Stomach (tissue), 19 donors: Measurements from ENCODE around the gene SAAL1. TPM values are rescaled to one million over a fixed set of nuclear protein-coding genes. Genes with fewer than 3 reads are reported as not detected.

Experiments used
- DNase-seq, 2 donors: peaks; one replicate each; pipeline versions ENCODE4 v3.0.0 to v3.0.0-alpha.2; 2013 to 2019
- H3K27ac ChIP-seq, 5 donors: fragments of 200-600 bp in 4 of 5; sonication (generic) in 4 of 5; one replicate each; pipeline ENCODE4 v1.5.1; 2013 to 2019; ENCODE audit warnings: mild to moderate bottlenecking in 1 of 5, moderate library complexity in 1 of 5
- H3K27me3 ChIP-seq, 3 donors: fragments of 200-600 bp; sonication (generic); one replicate each; pipeline ENCODE4 v1.5.1; 2017 to 2019; ENCODE audit warnings: mixed run types in 1 of 3
- H3K36me3 ChIP-seq, 4 donors: fragments of 200-600 bp; sonication (generic); 1 replicate in 3 of 4; 2 replicates in 1 of 4; pipeline ENCODE4 v1.5.1; 2016 to 2019
- H3K4me1 ChIP-seq, 4 donors: fragments of 200-600 bp; sonication (generic); one replicate each; pipeline ENCODE4 v1.5.1; 2016 to 2019
- H3K4me3 ChIP-seq, 4 donors: fragments of 200-600 bp; sonication (generic) in 3 of 4; one replicate each; pipeline ENCODE4 v1.5.1; 2016 to 2019; ENCODE audit warnings: mild to moderate bottlenecking in 1 of 4
- H3K9me3 ChIP-seq, 4 donors: fragments of 200-600 bp; sonication (generic); one replicate each; pipeline ENCODE4 v1.5.1; 2016 to 2019
- EP300 ChIP-seq: sonication (generic); formaldehyde crosslinking; IDR thresholded peaks from one replicate; pipeline ENCODE4 v1.6.1; 2017; ENCODE audit warnings: antibody characterized with exemption
- POLR2A ChIP-seq, 4 donors: fragments of 450-650 bp; IDR thresholded peaks; one replicate each; pipeline ENCODE4 v1.6.1; 2016; ENCODE audit warnings: antibody characterized with exemption in 4 of 4, control low read depth in 2 of 4, mild to moderate bottlenecking in 1 of 4, moderate library complexity in 1 of 4
- POLR2AphosphoS5 ChIP-seq, 3 donors: sonication (generic); formaldehyde crosslinking; IDR thresholded peaks; one replicate each; pipeline ENCODE4 v1.6.1; 2016; ENCODE audit warnings: antibody characterized with exemption in 3 of 3
- WGBS, 5 donors: extraction: QIAGEN DNeasy Blood & Tissue Kit in 3 of 5; methylation state at CpG; one replicate each; pipeline versions ENCODE4 v1.1.5 to v1.1.7; 2013 to 2018; 5-methylcytosine and 5-hydroxymethylcytosine counted together
- intact Hi-C: fragments of 100-400 bp; cut with DNase I; formaldehyde crosslinking; loops from one replicate; pipeline ENCODE4 v1.15.1; 2023; ENCODE audit warnings: low total_unique reads
- long read RNA-seq, 10 donors: transcript quantifications; one replicate each; lab custom pipeline, GENCODE V29; 2026
- polyA plus RNA-seq, 3 donors: library from polyadenylated mRNA; stranded (reverse); fragments of 200-250 nt; gene quantifications; one replicate each; pipeline ENCODE4 v1.2.3, GENCODE V29; 2013
- total RNA-seq, 5 donors: library from RNA; depleted of rRNA; stranded (reverse); fragments of >200 nt; gene quantifications; one replicate each; pipeline versions ENCODE4 v1.1.0 to v1.2.3, GENCODE V29; 2014 to 2016
- TF ChIP-seq, protein P1 (sequence below), 7 experiments: fragments of 450-650 bp in 4 of 7; fragments of 200-600 bp in 3 of 7; sonication (generic) in 3 of 7; IDR thresholded peaks; one replicate each; pipeline ENCODE4 v1.5.1; 2016 to 2019; ENCODE audit warnings: antibody characterized with exemption in 7 of 7, control low read depth in 2 of 7, mild to moderate bottlenecking in 1 of 7
- donor health status: healthy with polysubstance abuse.
- donor health status: Bipolar disorder and iron deficiency.
- donor health status: healthy.

SAAL1 gene, protein sequence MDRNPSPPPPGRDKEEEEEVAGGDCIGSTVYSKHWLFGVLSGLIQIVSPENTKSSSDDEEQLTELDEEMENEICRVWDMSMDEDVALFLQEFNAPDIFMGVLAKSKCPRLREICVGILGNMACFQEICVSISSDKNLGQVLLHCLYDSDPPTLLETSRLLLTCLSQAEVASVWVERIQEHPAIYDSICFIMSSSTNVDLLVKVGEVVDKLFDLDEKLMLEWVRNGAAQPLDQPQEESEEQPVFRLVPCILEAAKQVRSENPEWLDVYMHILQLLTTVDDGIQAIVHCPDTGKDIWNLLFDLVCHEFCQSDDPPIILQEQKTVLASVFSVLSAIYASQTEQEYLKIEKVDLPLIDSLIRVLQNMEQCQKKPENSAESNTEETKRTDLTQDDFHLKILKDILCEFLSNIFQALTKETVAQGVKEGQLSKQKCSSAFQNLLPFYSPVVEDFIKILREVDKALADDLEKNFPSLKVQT
- total RNA-seq (10 to 100 TPM in 2 of 5 donors, 1 to 10 TPM in 3; 2.0 to 20.2 (median 5.8) TPM), polyA plus RNA-seq (10 to 100 TPM; 10.1 to 11.9 (median 11.5) TPM)
- long read RNA-seq, donor 1 = 0 reads
- long read RNA-seq, donor 2 = 0 reads
- long read RNA-seq, donor 3, partial matches to known transcripts = 0 of 2 reads
- long read RNA-seq, donor 3, other reads (novel, unspliced or antisense) = 0 of 2 reads
- long read RNA-seq, donor 4 = 0 reads
- long read RNA-seq, donor 5 = 0 reads
- long read RNA-seq, donor 6, partial matches to known transcripts = 0 of 3 reads
- long read RNA-seq, donor 6, other reads (novel, unspliced or antisense) = 0 of 3 reads
- long read RNA-seq, donor 7 = 0 reads
- long read RNA-seq, donor 8, partial matches to known transcripts = 0 of 4 reads
- long read RNA-seq, donor 8, other reads (novel, unspliced or antisense) = 0 of 4 reads
- long read RNA-seq, donor 9, partial matches to known transcripts = 0 of 3 reads
- long read RNA-seq, donor 9, other reads (novel, unspliced or antisense) = 0 of 3 reads
- long read RNA-seq, donor 10, partial matches to known transcripts = 0 of 2 reads
- long read RNA-seq, donor 10, other reads (novel, unspliced or antisense) = 0 of 2 reads

DNA sequence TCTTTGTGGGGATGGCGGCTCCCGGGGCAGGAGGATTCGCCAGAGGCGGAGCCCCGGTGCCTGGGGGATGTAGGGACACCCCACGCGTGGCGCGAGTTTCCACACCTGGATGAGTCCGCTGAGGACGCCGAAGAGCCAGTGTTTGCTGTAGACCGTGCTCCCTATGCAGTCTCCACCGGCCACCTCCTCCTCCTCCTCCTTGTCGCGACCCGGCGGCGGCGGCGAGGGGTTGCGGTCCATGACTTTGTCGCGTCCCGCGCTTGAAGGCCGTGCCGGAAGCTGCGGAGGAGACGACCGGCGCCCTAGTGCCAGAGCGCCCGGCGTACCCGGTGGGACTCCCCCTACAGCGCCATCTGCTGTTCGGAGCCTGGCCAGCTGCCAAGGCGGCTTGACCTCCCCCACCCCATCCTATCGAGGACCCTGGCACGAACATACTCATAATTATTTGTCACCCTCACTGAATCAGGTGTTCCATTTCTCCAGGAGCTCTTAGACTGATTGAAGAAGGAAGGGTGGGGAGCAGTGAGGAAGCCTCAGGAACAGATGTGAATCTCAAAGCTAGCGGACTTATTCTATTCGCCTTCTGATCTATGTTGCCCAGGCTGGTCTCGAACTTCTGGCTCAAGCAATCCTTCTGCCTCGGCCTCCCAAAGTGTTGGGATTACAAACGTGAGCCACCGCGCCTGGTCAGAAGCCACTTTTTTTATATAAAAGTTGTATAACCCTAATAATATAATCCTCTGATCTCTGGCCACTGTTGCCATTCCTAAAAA, at the start of gene SAAL1:
TSS of gene SAAL1 (minus strand) at position 281 of the 773 bp plus-strand sequence. CDS start at position 240, 41 bp downstream.
- intact Hi-C loops = loop anchor here (10.0 kb wide), 1 partner anchor 91 kb away; the partner anchor contains the start of gene SERGEF
- no peaks in the 10 kb centered on the region for H3K9me3 ChIP-seq
- WGBS, 5 donors = 5 to 10% (median 5%) methylated on average over 23 to 48 of the region's 48 CpGs
- H3K27ac ChIP-seq = peak within 1 kb of the TSS; percentile 44 to 83 (median 71)
- peak; percentile 88 to 95 for DNase-seq
- peaks cover 0 to 26% (median 25%) of the 10 kb centered on the region in 4 donors for H3K36me3 ChIP-seq
- no peak for TF ChIP-seq POLR2A (IDR thresholded peaks at IDR 0.05)
- no peak for TF ChIP-seq EP300
- TF ChIP-seq POLR2AphosphoS5 (IDR thresholded peaks at IDR 0.05) = peak in 2 of 3 donors; percentile 72 to 85
- TF ChIP-seq, protein P1, sequence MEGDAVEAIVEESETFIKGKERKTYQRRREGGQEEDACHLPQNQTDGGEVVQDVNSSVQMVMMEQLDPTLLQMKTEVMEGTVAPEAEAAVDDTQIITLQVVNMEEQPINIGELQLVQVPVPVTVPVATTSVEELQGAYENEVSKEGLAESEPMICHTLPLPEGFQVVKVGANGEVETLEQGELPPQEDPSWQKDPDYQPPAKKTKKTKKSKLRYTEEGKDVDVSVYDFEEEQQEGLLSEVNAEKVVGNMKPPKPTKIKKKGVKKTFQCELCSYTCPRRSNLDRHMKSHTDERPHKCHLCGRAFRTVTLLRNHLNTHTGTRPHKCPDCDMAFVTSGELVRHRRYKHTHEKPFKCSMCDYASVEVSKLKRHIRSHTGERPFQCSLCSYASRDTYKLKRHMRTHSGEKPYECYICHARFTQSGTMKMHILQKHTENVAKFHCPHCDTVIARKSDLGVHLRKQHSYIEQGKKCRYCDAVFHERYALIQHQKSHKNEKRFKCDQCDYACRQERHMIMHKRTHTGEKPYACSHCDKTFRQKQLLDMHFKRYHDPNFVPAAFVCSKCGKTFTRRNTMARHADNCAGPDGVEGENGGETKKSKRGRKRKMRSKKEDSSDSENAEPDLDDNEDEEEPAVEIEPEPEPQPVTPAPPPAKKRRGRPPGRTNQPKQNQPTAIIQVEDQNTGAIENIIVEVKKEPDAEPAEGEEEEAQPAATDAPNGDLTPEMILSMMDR (IDR thresholded peaks at IDR 0.05) = peak in 5 of 7 experiments; percentile 32 to 74 (median 56)
- peak within 1 kb of the TSS; percentile 88 to 96 (median 91) for H3K4me3 ChIP-seq
- peaks cover 0 to 10% (median 0%) of the 10 kb centered on the region in 3 donors for H3K27me3 ChIP-seq
- peaks cover 9 to 24% (median 15%) of the 10 kb centered on the region in 4 donors for H3K4me1 ChIP-seq

DNA sequence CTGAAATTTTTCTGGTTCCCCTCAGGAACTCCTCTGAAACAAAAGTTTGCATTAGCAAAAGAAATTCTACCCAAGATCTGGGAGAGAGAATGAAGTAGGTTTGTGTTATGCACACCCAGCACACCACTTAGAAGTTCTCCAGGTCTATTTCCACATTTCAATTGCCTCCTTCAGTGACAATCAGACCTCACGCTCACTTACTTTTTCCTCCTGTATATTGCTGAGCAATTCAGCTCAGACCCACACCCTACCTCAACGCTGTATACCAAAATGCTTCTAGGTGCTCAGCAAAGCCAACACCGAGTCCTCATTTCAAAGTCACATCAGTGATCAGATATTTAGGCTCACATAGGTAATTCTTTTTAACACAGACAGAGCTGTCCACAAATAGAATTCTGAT, 45.7 kb upstream of the SAAL1 start:
- TF ChIP-seq POLR2A (IDR thresholded peaks at IDR 0.05) (no peak), POLR2AphosphoS5 (IDR thresholded peaks at IDR 0.05) (no peak), EP300 (no peak)
- TF ChIP-seq, protein P1 (IDR thresholded peaks at IDR 0.05) = no peak
- no peak for DNase-seq
- Histone ChIP-seq H3K27ac (no peak overlapping the region), H3K36me3 (no peaks in the 10 kb centered on the region), H3K4me3 (no peak overlapping the region), H3K9me3 (no peaks in the 10 kb centered on the region), H3K4me1 (no peaks in the 10 kb centered on the region), H3K27me3 (peaks cover 0 to 16% (median 0%) of the 10 kb centered on the region in 3 donors)
- WGBS, 5 donors = 77 to 90% (median 85%) methylated on average over 3 of the region's 3 CpGs
- intact Hi-C loops = no loop called here

DNA sequence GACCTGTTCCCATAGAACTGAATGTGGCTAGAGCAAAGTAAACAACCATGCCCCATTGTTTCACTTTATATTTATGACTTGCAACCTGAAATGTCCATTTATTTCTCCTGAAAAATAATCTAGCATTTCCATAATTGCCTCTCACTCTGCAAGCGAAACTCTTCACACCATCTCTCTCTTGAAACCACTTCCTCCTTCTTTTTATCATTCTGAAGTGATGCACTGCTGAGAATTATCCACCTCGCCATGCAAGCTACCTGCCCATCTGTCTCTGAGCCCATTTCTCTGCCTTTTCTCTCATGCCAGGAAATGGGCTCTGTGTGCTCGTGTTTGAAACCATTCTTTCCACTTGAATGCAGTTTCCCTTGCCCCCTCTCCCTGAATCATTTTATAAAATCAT, 40.0 kb upstream of the SAAL1 start:
- no peaks in the 10 kb centered on the region for H3K9me3 ChIP-seq
- H3K36me3 ChIP-seq = no peaks in the 10 kb centered on the region
- intact Hi-C loops = no loop called here
- H3K27ac ChIP-seq = no peak overlapping the region
- 52 to 61% (median 54%) methylated on average over 3 of the region's 3 CpGs for WGBS, 5 donors
- no peaks in the 10 kb centered on the region for H3K4me1 ChIP-seq
- H3K4me3 ChIP-seq = no peak overlapping the region
- no peak for TF ChIP-seq POLR2A (IDR thresholded peaks at IDR 0.05)
- TF ChIP-seq, protein P1 (IDR thresholded peaks at IDR 0.05) = no peak
- no peak for TF ChIP-seq POLR2AphosphoS5 (IDR thresholded peaks at IDR 0.05)
- TF ChIP-seq EP300 = no peak
- DNase-seq = no peak
- peaks cover 0 to 11% (median 0%) of the 10 kb centered on the region in 3 donors for H3K27me3 ChIP-seq
